Activated gamma-delta T cell (primary cell): ENCODE results near the gene MYH16.
"Not testable (repeated sequence)": the region's sequence is repeated elsewhere in the genome, so short reads cannot be mapped to it uniquely, and the experiment has no call there.

Source experiments
- DNase-seq: peaks from one replicate; lab custom pipeline; 2025; lab: John Stamatoyannopoulos, UW
- total RNA-seq, 2 donors: gene quantifications; one replicate each; lab custom pipeline; 2026; lab: John Stamatoyannopoulos, UW

MYH16 gene
- 0 reads per million in 2 donors for total RNA-seq

- DNase-seq, result no peak
Observed at GRCh38 chr7:99272476-99273045, at the start of gene MYH16. MYH16 (plus strand) TSS chr7:99272839.

- DNase-seq, result not testable (repeated sequence)
Observed at GRCh38 chr7:99224263-99224898, 48.3 kb upstream of the MYH16 start.

- DNase-seq, result no peak
Observed at GRCh38 chr7:99224899-99225265, 47.8 kb upstream of the MYH16 start.

- no peak for DNase-seq
Observed at GRCh38 chr7:99229234-99229633, 43.4 kb upstream of the MYH16 start.

- DNase-seq, result no peak
Observed at GRCh38 chr7:99232082-99232770, 40.4 kb upstream of the MYH16 start.

- DNase-seq, result not testable (repeated sequence)
Observed at GRCh38 chr7:99232955-99233354, 39.7 kb upstream of the MYH16 start.

- no peak for DNase-seq
Observed at GRCh38 chr7:99234185-99234584, 38.5 kb upstream of the MYH16 start.

GRCh38 chr7:99235925-99236324, 36.7 kb upstream of the MYH16 start:
- no peak for DNase-seq

GRCh38 chr7:99237876-99238275, 34.8 kb upstream of the MYH16 start:
- not testable (repeated sequence) for DNase-seq

GRCh38 chr7:99238558-99239341, 33.9 kb upstream of the MYH16 start:
- no peak for DNase-seq

GRCh38 chr7:99242682-99243081, 30.0 kb upstream of the MYH16 start:
- DNase-seq, result no peak

- no peak for DNase-seq
Observed at GRCh38 chr7:99243751-99244337, 28.8 kb upstream of the MYH16 start.

- no peak for DNase-seq
Observed at GRCh38 chr7:99244939-99245338, 27.7 kb upstream of the MYH16 start.

- no peak for DNase-seq
Observed at GRCh38 chr7:99248391-99249095, 24.1 kb upstream of the MYH16 start.

GRCh38 chr7:99249985-99250575, 22.6 kb upstream of the MYH16 start:
- DNase-seq, result no peak

GRCh38 chr7:99252166-99252895, 20.3 kb upstream of the MYH16 start:
- no peak for DNase-seq

GRCh38 chr7:99253369-99253768, 19.3 kb upstream of the MYH16 start:
- DNase-seq, result no peak

- DNase-seq, result no peak
Observed at GRCh38 chr7:99254390-99254789, 18.2 kb upstream of the MYH16 start.

- DNase-seq, result no peak
Observed at GRCh38 chr7:99255463-99255862, 17.2 kb upstream of the MYH16 start.

GRCh38 chr7:99257065-99257464, 15.6 kb upstream of the MYH16 start:
- no peak for DNase-seq
